HG03280 (cell line): ENCODE data around the gene MAN2C1.
"Not testable (repeated sequence)": the region's sequence is repeated elsewhere in the genome, so short reads cannot be mapped to it uniquely, and the experiment has no call there.

Experiments used
- ATAC-seq: cut with Tn5 transposase; IDR thresholded peaks from one replicate; pipeline ENCODE4 v1.9.1; 2021; ENCODE audit warnings: mild to moderate bottlenecking, moderate library complexity; ENCODE audit not compliant: unreplicated experiment

The MAN2C1 gene

GRCh38 chr15:75347222-75348033, 21.0 kb downstream of the MAN2C1 start:
- no peak for ATAC-seq

GRCh38 chr15:75346796-75347221, 21.6 kb downstream of the MAN2C1 start, which contains the start of gene NEIL1:
TSS of gene NEIL1 (plus strand) at chr15:75347039. CDS start at chr15:75348906, 1,867 bp downstream.
- no peak for ATAC-seq

- ATAC-seq, result not testable (repeated sequence)
These were observed 24.5 kb downstream of the MAN2C1 start for GRCh38 chr15:75343953-75344352.

- ATAC-seq, result no peak
These were observed 26.2 kb downstream of the MAN2C1 start for GRCh38 chr15:75342221-75342620.

GRCh38 chr15:75339531-75340240, 28.7 kb downstream of the MAN2C1 start:
- no peak for ATAC-seq

- no peak for ATAC-seq
These were observed 29.7 kb downstream of the MAN2C1 start for GRCh38 chr15:75338661-75339240.

GRCh38 chr15:75335705-75336355, 32.6 kb downstream of the MAN2C1 start, which contains the start of gene COMMD4:
TSS of gene COMMD4 (plus strand) at chr15:75336063. CDS start at chr15:75336090, 27 bp downstream.
- peak; percentile 72 for ATAC-seq

- no peak for ATAC-seq
These were observed 33.1 kb downstream of the MAN2C1 start for GRCh38 chr15:75335313-75335704.

GRCh38 chr15:75333654-75334419, 34.6 kb downstream of the MAN2C1 start:
- ATAC-seq, result not testable (repeated sequence)

- ATAC-seq, result not testable (repeated sequence)
These were observed 36.3 kb downstream of the MAN2C1 start for GRCh38 chr15:75332093-75332492.

- ATAC-seq, result no peak
These were observed 38.8 kb downstream of the MAN2C1 start for GRCh38 chr15:75329571-75329970.

- no peak for ATAC-seq
These were observed 39.7 kb downstream of the MAN2C1 start for GRCh38 chr15:75328493-75329314.

GRCh38 chr15:75327491-75327890, 40.9 kb downstream of the MAN2C1 start:
- no peak for ATAC-seq

GRCh38 chr15:75327005-75327404, 41.4 kb downstream of the MAN2C1 start:
- no peak for ATAC-seq

GRCh38 chr15:75325922-75326321, 42.5 kb downstream of the MAN2C1 start:
- ATAC-seq, result no peak

- ATAC-seq, result no peak
These were observed 46.7 kb downstream of the MAN2C1 start for GRCh38 chr15:75321711-75322110.

- not testable (repeated sequence) for ATAC-seq
These were observed 49.0 kb downstream of the MAN2C1 start for GRCh38 chr15:75319231-75319897.

- ATAC-seq, result no peak
These were observed 53.7 kb downstream of the MAN2C1 start for GRCh38 chr15:75314552-75315290.
